K562 (cell line): ENCODE data around the gene PLCB4.

Experiments used
- CTCF ChIP-seq, 3 experiments: IDR thresholded peaks in 2 of 3; conservative IDR thresholded peaks in 1 of 3; 2 replicates each; pipeline ENCODE4 v1.5.1; 2011 to 2012; ENCODE audit warnings: low read length in 3 of 3, mild to moderate bottlenecking in 3 of 3, control low read depth in 2 of 3, improper control_type of control experiment in 1 of 3, inconsistent platforms in 1 of 3, low read depth in 1 of 3, mixed read lengths in 1 of 3, moderate library complexity in 1 of 3; ENCODE audit not compliant: insufficient read depth in 2 of 3
- ESRRA ChIP-seq: fragments of 450-650 bp; IDR thresholded peaks from 2 replicates; pipeline ENCODE4 v1.6.1; 2014; ENCODE audit warnings: low read depth, mild to moderate bottlenecking, moderate library complexity, borderline replicate concordance
- KLF6 ChIP-seq: fragments of 250-450 bp; sonication (Bioruptor Pico); IDR thresholded peaks from 2 replicates; pipeline ENCODE4 v1.4.0; 2020; ENCODE audit warnings: mild to moderate bottlenecking, moderate library complexity, borderline replicate concordance
- MLX ChIP-seq, 2 experiments: fragments of 450-650 bp in 1 of 2; sonication (generic) in 1 of 2; formaldehyde crosslinking; conservative IDR thresholded peaks; 2 replicates each; pipeline versions ENCODE4 v1.4.0 to v1.8.1; 2020 to 2022; ENCODE audit warnings: mild to moderate bottlenecking in 1 of 2, missing genetic modification reagents in 1 of 2
- NFIC ChIP-seq: fragments of 450-650 bp; IDR thresholded peaks from 2 replicates; pipeline ENCODE4 v1.6.1; 2017; ENCODE audit warnings: mild to moderate bottlenecking, inconsistent platforms
- NR3C1 ChIP-seq: sonication (generic); formaldehyde crosslinking; IDR thresholded peaks from 2 replicates; pipeline ENCODE4 v1.8.1; 2022; ENCODE audit warnings: missing genetic modification reagents
- SAP30 ChIP-seq: fragments of 200-600 bp; sonication (generic); IDR thresholded peaks from 2 replicates; pipeline ENCODE4 v1.6.1; 2012; ENCODE audit warnings: borderline replicate concordance, low read depth, mild to moderate bottlenecking, moderate library complexity, low read length, control low read depth, inconsistent platforms; ENCODE audit not compliant: insufficient read depth, poor library complexity, severe bottlenecking
- TCF3 ChIP-seq: sonication (generic); formaldehyde crosslinking; IDR thresholded peaks from 2 replicates; pipeline ENCODE4 v1.4.0; 2020; ENCODE audit warnings: mild to moderate bottlenecking, missing genetic modification reagents
- ZBTB1 ChIP-seq: sonication (generic); formaldehyde crosslinking; IDR thresholded peaks from 2 replicates; pipeline ENCODE4 v1.8.1; 2023; ENCODE audit warnings: missing genetic modification reagents, low read depth, mild to moderate bottlenecking, borderline replicate concordance
- ZFP1 ChIP-seq: fragments of 450-650 bp; formaldehyde crosslinking; IDR thresholded peaks from 2 replicates; pipeline ENCODE4 v1.4.0; 2020; ENCODE audit warnings: mild to moderate bottlenecking, mixed read lengths
- ZNF174 ChIP-seq: fragments of 250-450 bp; sonication (Bioruptor Pico); IDR thresholded peaks from 2 replicates; pipeline ENCODE4 v1.4.0; 2020; ENCODE audit warnings: mild to moderate bottlenecking
- ZNF77 ChIP-seq: fragments of 250-450 bp; sonication (Bioruptor Pico); IDR thresholded peaks from 2 replicates; pipeline ENCODE4 v1.5.0; 2020

- TF ChIP-seq ZNF174 (CRISPR knock-in tag) (no peak), ZFP1 (CRISPR knock-in tag) (no peak), MLX (CRISPR knock-in tag; conservative IDR thresholded peaks at IDR 0.05) (no peak), KLF6 (CRISPR knock-in tag) (no peak), ZBTB1 (CRISPR knock-in tag) (no peak), ESRRA (no peak), CTCF (IDR thresholded peaks at IDR 0.05 in 2 of 3, conservative IDR thresholded peaks at IDR 0.05 in 1 of 3; ENCODE audit: insufficient read depth in 2 of 3, low read depth in 1 of 3, low read length in 3 of 3) (no peak), NR3C1 (no peak), TCF3 (CRISPR knock-in tag) (no peak), NFIC (no peak), SAP30 (no peak), ZNF77 (CRISPR knock-in tag) (no peak)
Measured at GRCh38 chr20:9246731-9247130, 177.8 kb downstream of the PLCB4 start.
